Glomerular visceral epithelial cell (primary cell): ENCODE measurements around the gene ANP32B.
"Not testable (repeated sequence)": the region's sequence is repeated elsewhere in the genome, so short reads cannot be mapped to it uniquely, and the experiment has no call there.

Experiments used
- DNase-seq: peaks from one replicate; pipeline ENCODE4 v3.0.0-alpha.2; 2016; ENCODE audit errors: extremely low spot score

Gene ANP32B

DNA sequence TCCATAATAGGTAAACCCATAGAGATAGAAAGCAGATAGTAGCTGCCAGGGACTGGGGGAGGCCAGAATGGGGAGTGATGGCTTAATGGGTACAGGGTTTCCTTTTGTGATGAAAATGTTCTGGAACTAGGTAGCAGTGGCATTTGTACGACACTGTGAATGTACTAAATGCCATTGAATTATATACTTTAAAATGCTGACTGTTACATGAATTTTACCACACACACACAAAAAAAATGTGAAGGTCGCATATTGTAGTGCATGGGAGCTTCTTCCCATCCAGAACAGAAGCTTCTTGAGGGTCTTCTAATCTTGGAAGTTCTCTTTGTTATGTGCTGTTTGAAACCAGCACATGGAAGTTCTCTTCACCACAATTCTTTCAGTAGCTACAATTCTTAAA is 19.9 kb upstream of the ANP32B start:
- no peak for DNase-seq

DNA sequence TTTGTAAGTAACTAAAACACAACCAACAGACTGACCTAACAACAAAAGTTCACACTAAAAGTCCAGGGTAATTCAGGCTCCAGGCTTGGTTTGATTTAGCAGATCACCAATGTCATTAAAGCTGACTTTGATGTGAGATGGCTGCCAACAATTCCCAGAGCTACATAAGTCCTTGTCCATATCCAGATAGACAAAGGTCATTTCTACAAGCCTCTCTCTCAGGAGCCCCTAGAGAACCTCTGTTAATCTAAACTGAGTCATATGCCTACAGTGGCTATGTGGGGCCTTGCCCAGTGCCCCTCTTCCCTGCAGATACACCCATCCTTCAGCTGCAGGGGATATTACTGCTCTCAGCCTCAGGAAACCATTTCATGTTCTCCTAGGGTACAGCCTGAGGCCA is 18.2 kb upstream of the ANP32B start:
- no peak for DNase-seq

DNA sequence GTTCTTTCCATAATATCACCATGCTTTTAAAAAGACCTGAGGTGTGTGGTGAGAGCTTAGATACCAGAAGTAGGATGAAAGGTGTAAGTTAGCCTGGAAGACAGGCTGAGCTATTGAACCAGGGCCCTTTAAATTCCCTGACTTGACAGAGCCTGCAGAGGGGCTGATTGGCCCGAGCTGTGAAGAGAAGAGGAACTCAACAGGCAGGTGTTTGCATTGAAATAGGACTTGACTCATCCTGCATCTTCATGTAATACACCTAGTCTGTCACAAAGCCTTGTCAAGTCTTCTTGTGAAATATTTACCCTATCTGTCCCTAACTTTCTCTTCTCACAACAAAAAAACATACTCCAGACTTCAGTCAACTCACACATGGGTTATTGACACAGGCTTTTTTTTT is 16.6 kb upstream of the ANP32B start:
- DNase-seq, result no peak

DNA sequence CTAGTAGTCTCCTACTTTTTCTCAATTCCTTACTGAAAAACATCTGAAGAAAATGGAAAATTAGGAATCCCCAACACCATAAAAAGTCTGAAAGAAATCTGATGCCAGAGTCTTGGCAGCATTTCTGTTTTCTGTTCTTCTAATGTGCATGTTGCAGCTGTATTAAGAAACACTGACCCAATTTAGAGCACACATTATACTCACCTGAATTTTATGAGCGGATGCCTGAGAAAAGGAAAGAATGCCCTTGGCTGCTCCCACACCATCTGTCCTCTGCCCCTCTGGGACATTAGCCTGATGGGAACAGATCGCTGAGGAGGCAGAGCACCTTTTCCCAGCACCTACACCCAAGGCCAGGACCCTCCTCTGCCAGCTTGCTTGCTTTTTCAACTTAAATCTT is 14.1 kb upstream of the ANP32B start:
- DNase-seq, result no peak

DNA sequence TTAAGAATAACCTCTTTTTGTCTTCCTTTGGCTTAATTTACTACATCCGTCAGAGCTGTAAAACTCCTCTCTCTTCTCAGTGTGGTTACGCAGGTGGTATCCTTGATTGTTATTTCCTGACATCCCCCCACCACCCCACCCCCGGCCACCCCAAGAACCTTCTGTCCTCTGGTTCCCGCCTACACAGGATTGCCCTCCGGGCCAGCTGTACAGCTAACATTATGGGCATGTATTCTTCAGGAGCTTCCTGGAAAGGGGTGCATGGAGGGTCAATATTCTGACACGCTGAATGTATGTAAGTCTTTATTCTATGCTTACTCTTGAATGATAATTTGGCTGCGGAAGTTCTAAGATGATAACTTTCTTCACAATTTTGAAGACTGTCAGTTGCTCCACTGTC is 13.0 kb upstream of the ANP32B start:
- DNase-seq, result no peak

DNA sequence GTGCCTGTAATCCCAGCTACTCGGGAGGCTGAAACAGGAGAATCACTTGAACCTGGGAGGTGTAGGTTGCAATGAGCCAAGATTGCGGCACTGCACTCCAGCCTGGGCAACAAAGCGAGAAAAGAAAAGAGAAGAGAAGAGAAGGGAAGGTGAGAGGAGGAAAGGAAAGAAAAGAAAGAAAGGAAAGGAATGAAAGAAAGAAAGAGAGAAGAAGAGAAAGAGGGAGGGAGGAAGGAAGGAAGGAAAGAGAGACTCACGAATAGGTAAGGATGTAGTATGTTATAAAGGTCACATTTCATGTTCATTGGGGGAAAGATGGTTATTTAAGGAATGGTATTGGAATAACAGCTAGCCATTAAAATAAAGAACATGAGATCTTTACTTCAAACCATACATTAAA is 10.4 kb upstream of the ANP32B start:
- no peak for DNase-seq

DNA sequence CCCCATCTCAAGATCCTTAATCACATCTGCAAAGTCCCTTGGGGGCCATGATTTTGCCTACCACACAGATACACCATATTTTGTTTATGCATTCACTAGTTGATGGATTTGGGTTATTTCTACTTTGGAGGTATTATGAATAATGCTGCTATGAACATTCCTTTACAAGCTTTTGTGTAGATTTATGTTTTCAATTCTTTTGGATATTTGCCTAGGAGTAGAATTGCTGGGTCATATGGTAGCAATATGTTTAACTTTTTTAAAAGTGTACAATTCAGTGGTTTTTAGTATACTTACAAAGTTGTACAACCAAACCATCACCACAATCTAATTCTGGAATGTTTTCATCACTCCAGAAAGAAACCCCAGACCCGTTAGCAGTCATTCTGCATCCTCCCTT is 7.8 kb upstream of the ANP32B start:
- DNase-seq, result no peak

DNA sequence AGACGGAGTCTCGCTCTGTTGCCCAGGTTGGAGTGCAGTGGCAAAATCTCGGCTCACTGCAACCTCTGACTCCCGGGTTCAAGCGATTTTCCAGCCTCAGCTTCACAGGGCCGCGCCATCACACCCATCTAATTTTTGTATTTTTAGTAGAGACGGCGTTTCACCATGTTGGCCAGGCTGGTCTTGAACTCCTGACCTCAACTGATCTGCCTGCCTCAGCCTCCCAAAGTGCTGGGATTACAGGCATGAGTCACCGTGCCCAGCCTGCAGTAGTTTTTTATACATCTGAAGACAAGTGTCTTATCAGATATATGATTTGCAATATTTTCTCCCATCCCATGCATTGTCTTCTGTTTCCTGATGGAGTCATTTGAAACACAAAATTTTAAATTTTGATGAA is 6.5 kb upstream of the ANP32B start:
- DNase-seq, result not testable (repeated sequence)

DNA sequence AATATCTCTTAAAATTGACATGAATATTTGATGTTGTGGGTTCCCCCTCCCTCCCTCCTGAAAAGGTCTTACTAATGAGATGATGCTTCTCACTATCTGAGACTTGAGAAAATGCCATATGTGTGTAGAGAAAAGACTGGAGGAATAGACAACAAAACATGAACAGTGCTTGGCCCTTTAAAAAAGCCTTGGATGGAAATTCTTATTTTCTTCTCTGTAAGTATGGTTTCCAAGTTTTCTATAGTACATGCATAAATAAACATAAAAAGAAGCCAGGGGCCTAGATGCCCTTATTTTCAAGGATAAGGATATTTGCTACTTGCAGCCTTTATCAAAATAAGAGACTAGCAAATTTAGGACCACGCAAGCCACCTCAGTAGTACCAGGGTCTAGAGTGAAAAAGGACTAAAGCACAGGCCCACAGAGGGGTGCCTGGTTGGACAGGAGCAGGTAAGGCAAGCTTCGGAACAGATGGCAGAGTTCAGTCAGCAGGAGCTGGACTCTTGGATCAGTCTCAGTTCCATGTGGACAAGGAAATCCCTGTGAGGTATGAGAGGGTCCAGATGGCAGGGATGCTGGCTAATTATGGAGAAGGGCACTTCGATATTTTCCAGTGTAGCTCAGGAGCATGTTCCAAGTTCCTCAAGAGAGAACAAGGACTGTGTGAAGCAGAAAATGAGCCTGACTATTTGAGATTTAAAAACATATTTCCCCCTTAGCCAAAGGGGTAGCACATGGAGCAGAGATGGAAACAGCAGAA is 4.6 kb upstream of the ANP32B start:
- no peak for DNase-seq

DNA sequence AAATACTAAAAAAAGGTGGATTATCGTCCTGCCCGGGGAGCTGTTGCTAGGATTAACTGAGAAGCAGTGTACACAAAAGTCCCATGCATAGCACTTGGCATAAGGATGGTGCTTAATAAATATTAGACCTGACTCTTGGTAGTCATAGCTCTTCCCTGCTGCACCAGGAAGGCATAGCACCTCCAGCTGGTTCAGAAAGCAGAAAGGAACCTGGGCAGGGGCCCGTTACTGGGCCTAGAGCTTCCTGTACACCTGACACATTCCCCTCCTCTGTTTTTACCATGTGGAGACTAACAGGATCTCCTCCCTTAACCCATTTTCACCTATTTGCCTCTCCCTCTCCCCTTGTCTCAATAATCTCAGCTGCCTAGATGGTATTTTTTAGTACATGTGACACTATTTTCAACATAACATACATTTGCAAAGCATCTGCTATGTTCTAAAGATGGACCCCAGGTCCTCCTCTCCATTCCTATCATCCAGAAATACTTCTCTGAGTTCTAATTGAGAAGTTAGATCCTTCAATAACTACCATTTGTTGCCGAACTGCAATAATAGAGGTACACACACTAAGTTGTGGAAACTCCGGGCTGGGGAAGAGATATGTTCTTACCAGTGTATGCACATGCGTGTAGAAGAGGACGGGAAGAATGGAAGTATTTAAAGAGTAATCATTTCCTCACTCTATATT is 3.2 kb upstream of the ANP32B start:
- no peak for DNase-seq

DNA sequence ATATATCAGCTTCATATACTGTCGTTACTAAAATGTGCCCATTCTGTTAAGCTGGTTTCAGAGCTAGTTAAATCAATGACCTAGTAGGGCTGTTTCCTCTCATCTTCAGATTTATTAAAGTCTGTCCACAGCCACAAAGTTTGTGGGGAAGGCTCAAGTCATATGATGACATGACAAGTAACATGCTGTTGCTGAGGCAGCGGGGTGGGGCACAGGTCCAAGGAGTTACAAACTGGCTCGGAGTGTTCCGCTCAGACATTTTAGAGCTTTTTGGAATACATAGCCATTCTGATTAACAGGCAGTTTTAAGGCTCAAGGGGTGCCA is 2.7 kb upstream of the ANP32B start:
- no peak for DNase-seq

DNA sequence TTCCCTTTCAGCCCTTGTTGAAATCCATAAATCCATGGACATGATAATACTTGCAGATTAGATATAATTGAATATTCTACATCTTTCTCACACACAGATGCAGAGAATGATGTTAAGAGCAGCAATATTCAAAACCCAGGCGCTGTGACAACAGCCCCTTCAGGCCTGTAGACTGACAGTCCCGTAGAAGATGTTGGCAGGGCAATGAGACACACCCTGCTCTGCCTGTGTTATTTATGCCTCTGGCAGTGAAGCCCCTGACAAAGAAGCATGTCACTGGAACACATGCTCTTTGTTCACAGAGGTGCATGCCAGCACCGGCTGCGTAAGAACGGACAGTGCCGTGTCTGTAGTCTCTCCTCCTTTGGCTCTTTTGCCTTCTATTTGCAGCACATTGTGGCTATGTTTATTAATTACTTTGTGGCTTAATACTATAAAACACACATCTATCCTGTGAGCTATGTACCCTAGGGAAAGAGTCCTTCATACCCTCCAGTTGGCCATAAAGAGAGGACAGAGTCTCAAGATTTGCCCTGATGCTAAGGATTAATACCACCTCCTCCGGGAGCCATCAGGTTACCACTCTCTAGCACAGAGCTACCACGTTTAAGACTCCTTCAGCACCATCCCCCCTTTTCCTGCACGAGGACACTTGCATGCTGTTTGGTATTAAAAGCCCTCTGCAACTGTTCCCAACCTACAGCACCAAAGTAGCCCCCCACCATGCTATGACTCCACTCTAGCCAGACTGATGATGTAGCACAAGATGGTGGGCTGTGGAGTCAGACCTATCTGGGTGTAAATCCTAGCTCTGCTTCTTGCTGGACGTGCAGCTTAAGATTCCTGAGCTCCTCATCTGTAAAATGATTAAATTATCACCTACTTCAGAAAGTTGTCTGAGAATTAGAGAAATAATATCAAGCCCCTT is 2.0 kb upstream of the ANP32B start:
- no peak for DNase-seq

DNA sequence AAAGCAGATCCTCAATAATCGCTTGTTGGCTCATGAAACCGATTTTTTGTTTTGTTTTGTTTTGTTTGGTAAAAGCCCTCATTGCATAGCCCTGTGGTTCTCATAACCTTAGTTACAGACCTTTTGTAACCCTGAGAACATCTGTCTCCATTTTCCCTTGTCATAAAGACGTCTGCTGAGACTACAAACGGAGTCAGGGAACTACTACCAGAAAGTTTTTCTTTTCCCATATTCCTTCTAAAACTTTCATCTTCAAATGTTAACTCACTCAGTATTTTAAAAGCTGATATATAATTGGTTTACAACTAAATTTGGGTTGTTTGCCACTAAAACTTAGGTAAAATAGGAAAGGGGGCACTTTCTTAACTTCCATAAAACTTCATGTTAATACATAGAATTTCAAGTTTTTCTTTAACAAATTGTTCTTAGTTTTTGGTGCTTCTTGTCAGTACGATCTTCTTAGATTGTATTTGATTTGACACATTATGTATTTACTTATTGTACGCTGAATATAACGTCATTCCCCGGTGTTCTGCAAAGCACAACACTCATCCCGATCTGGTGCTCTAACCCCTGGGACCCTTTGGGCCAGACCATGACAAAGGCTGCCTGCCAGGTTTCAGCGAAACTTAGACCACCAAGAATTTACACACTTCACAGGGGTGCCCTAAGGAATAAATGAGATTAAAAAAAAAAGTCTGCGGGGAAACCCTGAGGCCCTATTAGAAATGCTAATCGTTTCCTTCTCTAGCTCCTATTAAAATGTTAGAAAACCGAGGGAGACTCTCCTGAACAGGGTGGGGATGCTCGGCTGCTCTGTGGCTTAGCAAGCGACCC is 1.1 kb upstream of the ANP32B start:
- DNase-seq, result no peak

DNA sequence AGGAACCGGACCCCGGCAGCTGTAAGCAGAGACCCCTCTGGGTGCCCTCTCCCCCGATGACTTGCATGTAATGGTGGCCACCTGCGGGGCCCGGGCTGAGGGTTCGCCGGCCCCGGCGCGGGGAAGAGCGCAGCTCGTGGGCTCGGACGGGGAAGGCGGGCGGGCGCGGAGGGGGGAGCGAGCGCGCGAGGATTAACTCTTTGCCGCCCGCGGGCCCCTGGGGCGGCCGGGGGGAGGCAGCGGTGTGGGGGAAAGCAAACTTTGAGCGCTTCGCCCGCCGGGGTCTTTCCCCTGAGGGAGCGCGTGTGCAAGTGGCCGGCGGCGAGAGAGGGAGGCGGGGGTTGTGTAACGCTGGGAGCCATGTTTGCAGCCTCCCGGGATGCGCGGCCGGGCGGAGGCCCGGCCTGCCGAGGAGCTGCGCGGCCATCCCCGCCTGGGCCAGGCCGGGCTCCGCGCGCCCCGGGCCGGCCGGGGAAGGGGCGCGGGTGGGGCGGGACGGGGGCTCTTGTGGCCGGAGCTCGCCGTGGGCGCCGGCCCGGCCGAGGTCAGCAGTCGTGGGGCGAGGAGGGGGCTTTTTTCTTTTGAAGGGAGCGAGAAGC is 547 bp downstream of the ANP32B start:
- DNase-seq, result peak; percentile 50

DNA sequence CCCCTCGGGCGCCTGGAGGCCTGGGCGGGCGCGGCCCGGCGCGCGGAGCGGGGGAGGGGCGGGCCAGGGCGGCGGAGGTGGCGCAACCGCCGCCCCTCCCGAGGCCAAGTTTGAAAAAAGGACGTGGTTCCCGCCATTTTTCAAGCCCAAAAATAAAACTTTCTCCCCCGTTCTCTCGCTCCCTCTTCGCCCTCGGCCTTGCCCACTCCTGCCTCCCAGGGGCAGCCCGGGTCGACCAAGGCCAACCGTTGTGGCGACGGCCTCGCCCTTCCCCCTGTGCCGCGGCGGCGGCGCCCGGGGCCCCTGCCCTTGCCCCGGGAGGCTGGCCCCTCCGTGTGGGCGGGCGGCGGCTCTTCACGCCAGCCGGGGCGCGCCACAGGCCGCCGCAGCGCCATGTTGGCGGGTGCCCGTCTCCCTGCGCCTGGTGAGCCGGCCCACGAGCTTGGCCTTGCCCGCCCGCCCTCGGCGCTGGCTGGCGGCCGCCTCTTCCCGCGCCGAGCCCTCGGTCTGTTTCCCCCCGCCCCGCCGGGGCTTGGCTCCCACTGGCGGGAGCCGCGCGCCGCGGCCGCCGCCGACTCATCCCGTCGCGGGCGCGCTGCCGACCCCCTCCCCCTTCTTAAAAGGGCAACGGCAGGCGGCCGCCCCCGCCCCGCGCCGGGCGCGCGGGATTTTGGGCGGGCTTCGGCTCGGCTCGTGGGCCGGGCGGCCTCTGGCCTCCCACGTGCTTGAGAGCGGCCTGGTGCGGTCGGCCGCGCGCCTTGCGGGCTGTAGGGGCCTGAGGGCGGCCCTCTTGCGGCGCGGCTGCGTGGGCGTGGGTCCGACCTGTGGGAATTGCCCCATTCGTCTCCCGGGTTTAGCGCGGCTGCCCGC is 1.3 kb downstream of the ANP32B start:
- DNase-seq, result peak; percentile 89

DNA sequence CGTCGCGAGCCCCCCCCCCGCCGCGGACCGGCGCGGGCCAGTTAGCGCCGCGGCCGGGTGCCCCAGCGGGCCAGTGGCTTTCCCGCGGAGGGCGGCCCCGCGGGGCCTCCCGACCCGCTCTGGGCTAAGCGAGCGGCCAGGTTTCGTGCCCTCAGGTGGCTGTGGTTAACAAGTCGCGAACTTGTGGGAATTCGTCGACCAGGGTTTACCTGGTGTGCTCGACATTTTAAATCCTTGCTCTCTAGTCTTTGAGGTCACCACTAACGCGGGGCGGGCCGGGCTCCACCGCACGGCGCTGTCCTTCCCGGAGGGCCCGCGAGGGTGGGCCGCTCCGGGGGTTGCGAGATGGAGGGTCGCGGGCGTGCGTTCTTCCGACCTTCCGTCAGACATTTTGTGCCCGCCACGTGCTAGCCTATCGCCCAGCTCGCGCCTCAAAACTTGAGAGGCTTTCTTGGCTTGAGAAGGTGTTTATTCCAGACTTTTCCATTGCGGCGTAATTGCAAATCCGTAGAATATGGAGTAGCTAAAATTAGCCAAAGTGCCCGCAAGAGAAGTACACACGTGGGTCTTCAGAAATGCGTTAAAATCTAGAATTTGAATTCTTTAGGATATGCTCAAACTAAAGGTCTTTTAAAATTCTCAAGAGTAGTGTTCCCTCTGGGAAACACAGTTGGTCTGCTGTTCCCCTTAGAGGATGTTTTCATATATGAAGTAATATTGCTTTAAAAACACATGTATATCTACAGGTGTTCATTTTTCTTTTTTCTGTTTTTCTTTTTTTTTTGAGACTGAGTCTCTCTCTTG is 2.1 kb downstream of the ANP32B start:
- no peak for DNase-seq

DNA sequence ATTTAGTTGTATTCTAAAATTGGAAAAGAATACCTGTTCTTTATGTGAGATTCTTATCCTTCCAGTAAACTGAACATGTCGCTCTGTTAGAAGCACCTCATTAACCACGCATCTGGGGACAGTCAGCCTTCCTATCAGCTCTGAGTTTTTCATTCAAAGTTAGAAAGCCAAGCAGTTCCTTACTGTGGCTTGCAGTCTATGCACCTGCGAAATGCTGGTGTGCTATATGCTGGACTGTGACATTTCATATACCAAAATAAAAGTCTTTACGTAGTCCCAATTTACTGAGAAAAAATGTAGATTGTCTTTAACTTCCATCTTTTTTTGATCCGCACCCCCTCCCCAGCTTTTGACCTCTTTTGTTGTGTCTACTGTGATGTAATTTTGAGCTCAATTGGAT is 4.3 kb downstream of the ANP32B start:
- DNase-seq, result no peak

DNA sequence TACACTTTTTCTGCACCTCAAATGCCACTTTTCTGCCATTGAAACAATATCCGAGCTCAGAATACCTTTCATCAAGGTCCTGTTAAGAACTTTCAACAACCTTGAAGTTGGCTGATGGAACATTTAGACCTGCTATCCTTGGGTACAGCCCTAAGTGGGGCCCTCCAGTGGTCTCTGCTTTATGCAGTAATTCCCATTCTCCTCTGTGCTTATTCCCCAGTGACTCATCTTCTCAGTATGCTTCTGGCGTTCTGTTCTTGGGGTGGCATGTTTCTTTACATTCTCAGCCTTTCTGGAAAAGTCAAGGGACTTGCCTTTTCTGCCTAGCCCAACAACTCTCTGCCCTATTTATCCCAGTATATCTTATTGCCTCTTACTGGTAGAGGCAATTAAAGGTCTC is 7.1 kb downstream of the ANP32B start:
- DNase-seq, result peak; percentile 72

DNA sequence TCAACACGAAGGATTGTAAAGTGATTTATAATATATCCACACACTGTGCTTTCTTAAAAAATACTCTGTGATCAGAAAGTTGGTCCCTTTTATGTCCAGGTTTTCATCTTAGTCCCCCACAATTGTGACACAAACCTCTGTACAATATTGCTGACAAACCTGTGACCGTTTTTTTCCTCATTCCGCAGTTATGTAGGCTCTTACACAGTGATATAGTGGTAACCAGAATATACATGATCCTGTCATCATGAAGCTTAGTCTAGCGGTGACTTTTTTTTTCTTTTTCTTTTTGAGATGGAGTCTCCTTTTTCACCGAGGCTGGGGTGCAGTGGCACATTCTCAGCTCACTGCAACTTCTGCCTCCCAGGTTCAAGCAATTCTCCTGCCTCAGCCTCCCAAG is 8.7 kb downstream of the ANP32B start:
- DNase-seq, result no peak

DNA sequence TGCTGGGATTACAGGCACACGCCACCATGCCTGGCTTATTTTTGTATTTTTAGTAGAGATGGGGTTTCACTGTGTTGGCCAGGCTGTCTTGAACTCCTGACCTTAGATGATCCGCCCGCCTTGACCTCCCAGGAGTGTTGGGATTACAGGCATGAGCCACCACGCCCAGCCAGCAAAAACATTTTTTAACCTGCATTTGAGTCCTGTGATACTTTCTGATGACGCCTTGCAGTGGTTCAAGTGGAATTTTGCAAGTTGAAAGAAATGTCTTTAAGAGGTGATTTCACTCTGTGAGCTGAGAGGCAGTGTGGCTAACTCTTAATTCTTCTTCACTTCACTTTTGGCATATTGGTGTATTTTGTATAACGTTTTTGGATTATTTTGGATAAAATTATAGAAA is 9.1 kb downstream of the ANP32B start:
- DNase-seq, result no peak
